Amniotic stem cell (primary cell): ENCODE data around the gene FSHB.
"Not testable (repeated sequence)": the region's sequence is repeated elsewhere in the genome, so short reads cannot be mapped to it uniquely, and the experiment has no call there.

ENCODE experiments used
- DNase-seq: peaks from one replicate; lab custom pipeline; 2025; lab: John Stamatoyannopoulos, UW

The FSHB gene

GRCh38 chr11:30268638-30269037, 37.8 kb downstream of the FSHB start:
- not testable (repeated sequence) for DNase-seq

DNA sequence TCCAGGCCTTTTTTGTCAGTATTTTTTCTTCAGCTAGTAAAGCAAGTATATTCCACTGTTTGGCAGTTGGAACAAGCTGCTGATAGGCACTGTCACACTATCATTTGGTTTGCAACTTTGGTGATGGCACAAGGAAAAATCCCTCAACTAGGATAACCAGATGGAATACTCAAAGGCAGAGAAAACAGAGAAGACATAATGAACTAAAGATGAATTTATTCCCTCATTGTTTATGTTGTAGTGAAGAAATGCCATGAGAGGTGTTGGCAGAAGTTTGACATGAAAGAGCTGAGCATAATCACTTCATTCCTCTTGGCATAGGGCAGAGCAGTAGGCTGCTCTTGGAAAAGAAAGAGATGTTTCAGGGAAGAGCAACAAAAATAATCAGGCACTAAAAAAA, 39.9 kb downstream of the FSHB start:
- DNase-seq = no peak

DNA sequence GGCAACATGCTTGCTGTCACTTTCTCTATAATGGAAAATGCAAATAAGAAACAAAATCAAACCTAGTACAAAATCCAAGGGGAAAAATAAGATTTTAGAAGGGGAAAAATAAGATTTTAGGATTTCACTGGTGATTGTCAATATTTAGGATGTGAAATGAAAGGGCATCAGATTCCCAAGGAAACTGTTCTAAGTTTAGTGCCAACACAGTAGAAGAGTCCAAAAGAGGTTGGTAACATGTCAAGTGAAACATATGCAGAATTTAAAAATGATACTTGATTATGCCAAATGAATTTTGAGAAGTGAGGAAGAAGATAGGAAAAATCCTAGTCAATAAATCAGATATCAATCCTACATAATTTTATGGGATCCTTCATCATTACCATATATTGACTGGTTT, 46.4 kb downstream of the FSHB start:
- DNase-seq = no peak

GRCh38 chr11:30279796-30280195, 49.0 kb downstream of the FSHB start:
- no peak for DNase-seq

GRCh38 chr11:30281476-30282288, 50.9 kb downstream of the FSHB start:
- no peak for DNase-seq

- no peak for DNase-seq
These were observed 51.4 kb downstream of the FSHB start for GRCh38 chr11:30282289-30282631.
